Measurements from ENCODE around the gene CACNG6.
"Not testable (repeated sequence)": the region's sequence is repeated elsewhere in the genome, so short reads cannot be mapped to it uniquely, and the experiment has no call there.

CACNG6 gene, protein sequence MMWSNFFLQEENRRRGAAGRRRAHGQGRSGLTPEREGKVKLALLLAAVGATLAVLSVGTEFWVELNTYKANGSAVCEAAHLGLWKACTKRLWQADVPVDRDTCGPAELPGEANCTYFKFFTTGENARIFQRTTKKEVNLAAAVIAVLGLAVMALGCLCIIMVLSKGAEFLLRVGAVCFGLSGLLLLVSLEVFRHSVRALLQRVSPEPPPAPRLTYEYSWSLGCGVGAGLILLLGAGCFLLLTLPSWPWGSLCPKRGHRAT

DNA sequence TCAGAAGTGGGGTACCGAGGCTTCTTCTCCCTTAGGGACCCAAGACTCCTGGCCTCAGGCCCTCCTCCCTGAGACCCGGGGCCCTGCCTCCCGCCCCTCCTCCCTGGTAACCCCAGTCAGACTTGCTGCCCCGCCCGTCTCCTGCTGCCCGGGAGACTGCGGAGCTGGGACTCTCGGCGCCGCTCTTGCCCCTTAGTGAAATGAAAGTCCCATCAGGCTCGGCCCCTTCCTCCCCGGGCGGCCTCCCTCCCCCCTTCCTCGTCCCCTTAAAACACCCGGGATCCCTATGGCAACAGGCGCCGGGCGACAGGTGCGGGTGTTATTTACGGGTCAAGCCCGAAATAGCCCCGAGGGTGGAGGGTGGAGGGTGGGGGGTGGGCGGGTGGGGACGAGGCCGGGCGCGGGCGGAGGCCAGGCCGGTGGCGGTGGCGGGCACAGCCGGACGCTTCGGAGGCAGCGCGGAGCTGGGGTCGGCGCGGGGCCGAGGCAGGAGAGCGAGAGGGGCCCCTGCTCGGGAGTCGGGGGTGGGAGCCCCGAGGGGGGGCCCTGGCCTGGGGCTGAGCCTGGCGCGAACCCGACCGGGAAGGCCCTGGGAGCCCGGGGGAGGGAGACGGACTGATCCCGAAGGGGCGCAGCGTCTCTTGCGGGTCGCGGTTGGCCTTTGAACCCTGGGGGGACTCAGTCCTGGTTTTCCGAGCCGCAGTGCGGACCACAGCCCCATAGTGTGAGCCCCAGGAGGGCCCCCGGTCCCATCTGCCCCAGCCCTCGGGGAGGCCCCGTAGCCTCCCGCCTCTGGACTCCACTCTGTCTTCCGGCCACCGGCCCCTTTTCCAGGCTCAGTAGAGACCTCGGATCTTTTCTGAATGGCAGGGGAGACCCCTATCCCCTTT is at the start of gene CACNG6:
CACNG6 (plus strand) TSS at position 414 of the 890 bp plus-strand sequence. CDS start 1,241 bp downstream, outside the sequence.
- peak in 2 of 58 donors; percentile 24 to 58 for DNase-seq

DNA sequence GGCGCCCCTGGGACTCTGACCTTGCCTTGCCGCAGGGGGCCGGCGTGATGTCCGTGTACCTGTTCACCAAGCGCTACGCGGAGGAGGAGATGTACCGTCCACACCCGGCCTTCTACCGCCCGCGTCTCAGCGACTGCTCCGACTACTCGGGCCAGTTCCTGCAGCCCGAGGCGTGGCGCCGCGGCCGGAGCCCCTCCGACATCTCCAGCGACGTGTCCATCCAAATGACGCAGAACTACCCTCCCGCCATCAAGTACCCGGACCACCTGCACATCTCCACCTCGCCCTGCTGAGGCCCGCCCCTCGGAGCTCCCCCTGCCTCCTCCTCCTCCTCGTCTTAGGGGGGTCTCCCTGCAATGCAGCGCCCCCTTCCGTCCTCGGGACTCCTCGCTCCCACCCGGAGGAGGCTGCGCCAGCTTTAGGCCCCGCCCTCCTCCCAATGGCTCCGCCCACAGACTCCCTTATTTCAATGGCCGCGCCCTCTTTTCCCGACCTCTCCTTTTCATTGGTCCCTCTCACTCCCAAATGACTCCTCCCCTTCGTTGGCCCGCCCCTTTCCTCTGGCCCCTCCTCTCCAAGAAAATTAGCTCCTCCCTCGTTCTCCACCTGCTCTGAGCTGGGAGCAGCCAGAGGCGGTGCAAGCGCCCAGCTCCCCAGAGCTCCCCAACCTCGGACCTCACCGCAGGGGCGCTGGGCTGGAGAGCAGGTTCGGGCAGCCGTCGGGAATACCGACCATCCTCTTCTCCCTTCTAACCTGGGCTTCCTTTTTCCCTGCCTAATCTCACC is 49.2 kb upstream of the CACNG6 start:
- DNase-seq: peak in 3 of 58 donors; percentile 7 to 42 (median 10)

DNA sequence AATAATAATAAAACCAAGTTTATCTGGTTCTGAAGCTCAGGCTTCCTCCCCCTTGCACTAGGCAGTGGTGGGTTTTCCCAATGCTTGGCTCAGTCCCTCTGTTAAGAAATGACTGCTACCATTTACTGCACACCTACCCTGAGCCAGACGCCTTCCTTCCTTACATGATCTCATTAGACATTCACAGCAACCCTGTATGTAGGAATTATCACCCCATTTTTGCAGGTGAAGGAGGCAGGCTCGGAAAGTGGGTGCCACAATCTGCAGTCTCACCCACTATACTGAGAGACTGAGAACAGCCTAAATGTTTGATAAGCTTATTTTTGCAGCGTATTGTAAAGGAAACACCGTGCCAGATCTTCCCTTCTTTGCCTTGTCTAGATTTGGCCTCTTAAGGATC is 47.0 kb upstream of the CACNG6 start:
- DNase-seq: no peak

DNA sequence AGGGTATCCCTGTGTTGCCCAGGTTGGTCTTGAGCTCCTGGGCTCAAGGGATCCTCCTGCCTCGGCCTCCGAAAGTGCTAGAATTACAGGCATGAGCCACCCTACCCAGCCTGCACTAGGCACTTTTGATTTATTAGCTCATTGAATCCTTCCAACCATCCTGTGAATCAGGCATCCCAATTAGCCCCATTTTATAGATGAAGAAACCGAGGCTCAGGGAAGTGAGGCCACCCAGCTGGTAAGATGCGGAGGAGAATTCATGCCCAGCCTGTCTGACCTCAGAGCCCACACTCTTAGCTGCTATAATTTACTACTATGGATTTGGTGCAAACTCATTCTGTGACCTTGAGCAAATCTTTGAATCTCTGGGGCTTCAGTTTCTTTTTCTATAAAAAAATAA is 46.5 kb upstream of the CACNG6 start:
- no peak for DNase-seq

DNA sequence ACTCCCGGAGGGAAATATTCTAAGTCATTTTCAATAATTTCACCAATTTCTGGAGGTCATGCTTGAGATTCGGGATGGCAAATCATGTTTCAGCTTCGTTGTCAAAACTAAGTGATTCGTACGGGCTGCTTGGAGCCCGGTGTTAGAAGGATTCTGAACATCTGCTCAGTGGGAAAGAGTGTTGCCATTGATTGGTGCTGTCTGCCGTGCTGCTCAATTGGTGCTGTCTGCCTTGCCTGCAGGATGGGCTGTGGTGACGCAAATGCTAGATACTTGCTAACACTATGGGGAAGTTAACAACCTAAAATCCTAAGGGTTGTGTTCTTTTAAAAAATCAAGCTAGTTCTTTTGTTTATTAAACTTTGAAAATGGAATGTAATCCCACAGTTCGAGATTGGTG is 46.0 kb upstream of the CACNG6 start:
- peak in 11 of 58 donors; percentile 7 to 58 (median 28) for DNase-seq

DNA sequence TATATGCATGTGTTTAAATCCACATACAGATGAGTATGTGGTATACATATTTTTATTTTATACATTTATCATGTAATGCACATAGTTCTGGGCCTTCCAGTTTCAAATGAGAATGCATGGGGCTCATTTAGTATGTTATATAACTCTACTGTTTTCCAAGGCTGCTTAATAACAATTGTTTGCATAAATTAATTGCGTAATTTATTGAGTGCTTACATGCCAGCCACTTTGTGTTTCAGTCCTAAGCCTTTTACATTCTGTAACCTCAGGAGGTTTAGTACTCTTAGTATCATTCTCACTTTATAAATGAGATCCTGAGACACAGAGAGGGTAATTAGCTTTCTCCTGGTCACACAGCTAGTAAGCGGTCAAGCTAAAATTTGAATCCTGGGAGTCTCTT is 45.4 kb upstream of the CACNG6 start:
- DNase-seq: no peak

DNA sequence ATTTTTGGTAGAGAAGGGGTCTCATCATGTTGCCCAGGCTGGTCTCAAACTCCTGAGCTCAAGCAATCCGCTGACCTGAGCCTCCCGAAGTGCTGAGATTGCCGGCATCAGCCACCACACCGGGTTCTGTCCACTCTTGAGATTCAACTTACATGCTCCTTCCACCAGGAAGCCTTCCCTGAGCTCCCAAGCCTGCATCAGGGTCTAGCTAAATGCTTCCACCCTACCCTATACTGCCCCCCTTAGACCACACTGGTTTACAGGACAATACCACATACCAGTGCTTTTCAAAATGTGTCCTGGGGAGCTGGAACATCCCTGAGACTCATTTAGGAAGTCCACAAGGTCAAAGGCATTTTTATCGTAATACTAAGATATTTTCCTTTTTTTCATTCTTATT is 43.8 kb upstream of the CACNG6 start:
- DNase-seq: no peak

DNA sequence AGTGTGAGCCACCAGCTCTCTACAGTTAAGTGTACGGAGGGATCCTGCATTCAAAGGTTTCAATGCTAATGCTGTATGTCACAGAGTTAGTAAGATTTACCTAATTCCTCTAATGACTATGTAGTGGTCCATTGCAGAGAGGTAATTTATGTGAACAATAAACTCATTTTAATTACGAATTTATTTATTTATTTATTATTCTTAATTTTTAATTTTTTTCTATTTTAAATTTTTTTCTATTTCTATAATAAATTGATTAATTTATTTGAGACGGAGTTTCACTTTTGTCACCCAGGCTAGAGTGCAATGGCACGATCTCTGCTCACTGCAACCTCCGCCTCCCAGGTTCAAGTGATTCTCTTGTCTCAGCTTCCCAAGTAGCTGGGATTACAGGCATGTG is 42.8 kb upstream of the CACNG6 start:
- DNase-seq: not testable (repeated sequence)

DNA sequence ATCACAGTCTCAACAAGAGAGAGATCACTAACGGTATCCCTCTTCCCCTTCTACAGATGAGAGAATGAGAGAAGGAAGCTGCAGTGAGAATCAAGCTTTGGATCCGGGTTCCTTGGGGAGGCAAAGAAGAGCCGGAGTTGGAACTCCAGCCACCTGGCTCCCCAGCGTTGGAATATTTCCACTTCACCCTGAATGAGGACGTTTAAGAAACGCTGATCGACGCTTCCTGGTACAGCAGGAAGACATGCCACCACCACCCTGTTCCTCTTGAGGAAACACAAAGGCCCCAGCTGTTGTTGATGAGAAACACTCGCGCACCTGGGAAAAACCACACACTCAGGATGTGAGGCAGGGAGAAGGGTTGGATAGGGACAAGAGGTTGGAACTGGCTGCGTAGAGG is 40.0 kb upstream of the CACNG6 start:
- no peak for DNase-seq

DNA sequence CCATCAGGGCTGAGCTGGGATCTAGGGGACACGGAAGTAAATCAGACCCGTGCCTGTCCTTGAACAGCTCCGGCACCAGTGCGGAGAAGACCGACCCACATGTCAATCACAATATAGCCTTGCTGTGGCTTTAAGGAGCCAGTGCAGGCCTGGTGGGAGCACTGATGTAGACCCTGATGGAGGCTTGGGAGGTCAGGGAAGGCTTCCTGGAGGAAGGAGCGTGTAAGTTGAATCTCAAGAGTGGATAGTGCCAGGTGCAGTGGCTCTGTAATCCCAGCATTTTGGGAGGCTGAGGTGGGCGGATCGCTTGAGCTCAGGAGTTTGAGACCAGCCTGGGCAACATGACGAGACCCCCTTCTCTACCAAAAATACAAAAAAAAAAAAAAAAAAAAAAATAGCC is 39.5 kb upstream of the CACNG6 start:
- DNase-seq: no peak

DNA sequence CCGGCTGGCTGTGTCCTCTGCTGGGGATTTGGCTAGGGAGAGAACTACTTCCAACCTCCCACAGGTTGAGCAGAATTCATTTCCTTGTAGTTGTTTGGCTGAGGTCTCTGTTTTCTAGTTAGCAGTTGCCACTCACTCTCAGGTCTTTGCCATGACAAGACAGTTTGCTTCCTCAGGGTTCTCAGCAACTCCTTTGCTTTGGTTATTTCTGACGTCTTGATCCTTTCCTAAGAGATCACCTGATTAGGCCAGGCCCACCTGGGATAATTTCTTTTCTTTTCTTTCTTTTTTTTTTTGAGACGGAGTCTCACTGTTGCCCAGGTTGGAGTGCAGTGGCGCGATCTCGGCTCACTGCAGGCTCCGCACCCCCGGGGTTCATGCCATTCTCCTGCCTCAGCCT is 38.1 kb upstream of the CACNG6 start:
- no peak for DNase-seq

DNA sequence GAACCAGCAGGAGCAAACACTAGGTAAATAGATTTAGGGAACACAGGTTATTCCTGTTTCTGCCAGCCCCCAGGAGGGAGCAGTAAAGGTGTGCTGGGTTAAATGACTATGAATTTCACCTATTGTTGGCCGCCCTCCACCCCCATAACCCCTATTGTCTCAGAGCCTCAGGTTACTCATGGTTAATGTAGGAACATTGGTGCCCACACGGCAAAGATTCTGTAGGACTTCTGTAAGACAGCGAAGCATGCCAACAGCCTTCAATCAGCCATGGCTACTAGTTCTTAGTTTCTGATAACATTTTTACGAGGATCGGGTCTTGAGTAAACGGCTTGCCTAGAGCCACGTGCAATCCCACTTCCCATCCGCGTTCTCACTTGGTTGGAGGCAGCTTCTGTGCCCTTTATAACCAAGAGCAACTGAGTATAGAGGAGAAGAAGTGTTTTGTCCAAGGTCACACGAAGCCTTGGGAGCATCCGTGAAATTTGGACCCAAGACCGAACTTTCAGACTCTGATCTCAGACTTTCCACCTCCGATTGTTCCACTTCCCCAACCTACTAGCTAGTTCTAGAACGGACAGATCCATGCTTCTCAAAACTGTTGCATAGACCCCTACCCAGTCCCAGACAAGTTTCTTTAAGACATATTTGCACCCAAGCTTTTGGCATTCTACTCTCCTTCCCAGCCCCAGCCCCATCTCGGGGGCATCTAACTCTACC is 33.8 kb upstream of the CACNG6 start:
- no peak for DNase-seq

DNA sequence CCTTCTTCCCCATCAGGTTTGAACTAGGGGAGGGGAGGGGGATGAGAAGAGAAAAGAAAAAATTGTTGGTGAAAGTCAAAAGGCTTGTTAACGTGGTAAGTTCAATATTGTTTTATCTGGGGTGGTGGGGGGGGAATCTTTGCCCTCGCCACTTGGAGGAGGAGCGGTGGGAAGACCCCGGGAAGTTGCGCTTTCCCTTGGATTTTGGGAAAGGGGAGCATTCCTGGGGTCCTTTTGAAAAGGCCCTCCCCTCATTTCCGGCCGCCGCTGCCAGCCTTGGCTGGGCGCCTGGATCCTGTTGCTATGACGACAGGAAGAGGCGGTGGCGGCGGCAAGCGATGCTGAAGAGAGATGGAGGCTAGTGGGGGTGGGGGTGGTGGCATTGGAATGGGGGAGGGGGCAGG is 33.3 kb upstream of the CACNG6 start:
- DNase-seq: peak in 49 of 58 donors; percentile 3 to 78 (median 36)

DNA sequence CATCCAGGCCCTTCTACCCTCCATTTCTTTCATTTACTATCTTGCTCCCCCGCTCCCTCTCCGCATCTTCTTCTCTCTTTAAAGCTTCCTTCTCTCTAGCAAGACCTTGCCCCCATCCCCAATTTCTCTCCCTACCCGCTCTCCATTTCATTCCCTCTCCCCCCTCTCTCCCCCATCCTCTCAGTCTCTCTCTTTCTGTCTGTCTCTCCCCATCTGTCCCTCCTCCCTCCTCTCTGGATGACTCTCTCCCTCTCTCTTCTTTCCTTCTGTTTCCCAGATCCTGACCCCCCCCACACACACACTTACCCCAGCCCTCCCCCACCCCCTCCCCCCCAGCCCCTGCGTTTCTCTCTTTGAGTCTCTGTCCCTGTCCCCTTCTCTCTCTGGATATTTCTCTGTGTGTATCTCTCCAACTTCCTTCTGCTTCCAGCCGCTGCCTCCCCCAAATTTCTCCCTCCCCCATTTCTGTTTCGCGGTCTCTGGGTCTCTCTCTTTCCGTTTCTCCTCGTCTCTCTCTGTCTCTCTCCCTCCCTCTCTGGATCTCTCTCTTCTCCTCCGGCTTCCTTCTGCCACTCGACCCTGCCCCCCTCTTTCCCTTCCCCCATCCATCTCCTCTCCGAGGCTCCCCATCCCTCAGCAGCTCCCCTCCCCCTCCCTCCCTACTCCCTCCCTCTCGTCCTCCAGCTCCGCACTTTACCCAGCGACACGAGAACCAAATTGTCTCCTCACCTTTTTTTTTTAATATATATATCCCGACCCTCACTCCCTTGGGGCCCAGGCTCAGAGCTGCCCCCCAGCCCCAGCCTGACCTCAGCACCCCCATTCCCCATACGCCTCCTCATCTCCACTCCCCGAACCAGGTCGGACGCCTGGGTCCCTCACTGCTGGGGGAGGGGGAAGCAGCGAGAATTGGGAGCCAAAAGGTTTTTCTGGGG is 32.3 kb upstream of the CACNG6 start:
- peak in 22 of 58 donors; percentile 8 to 63 (median 28) for DNase-seq

DNA sequence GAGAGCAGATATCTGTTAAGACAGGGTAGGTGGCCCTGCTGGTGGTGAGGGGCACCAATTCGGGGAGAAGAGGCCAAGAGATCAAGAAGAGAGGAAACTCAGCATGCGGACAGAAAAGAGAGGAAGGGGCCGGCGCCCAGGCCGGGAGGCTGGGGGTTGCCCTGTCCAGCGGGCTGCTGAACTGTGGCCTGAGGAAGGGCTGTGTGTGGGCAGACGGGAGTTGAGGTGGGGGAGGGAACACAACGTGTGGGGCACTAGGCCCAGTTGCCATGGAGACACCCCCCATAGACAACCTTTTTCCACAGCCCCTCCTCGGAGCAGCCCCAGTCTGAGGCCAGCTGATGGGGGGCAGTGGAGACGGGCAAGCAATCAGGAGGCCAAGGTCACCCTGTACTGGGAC is 31.2 kb upstream of the CACNG6 start:
- no peak for DNase-seq

DNA sequence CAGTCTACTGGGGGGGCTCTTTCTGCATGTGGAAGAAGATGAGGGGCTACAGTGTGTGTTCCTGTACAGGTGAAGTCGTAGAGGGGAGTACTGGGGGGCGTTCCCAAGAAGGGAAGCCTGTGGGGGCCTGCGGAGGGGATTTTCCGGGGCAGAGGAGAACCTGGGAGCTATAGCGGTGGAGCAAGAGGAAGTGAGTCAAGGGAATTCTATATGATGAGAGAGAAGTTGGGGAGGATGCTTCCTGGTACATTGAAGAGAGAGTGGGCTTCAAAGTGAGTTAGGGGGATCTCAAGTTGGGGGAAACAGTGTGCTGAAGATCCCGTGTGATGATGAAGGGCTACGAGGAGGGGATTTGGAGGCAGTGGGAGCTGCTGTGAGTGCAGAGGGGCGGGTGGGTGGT is 30.6 kb upstream of the CACNG6 start:
- no peak for DNase-seq

DNA sequence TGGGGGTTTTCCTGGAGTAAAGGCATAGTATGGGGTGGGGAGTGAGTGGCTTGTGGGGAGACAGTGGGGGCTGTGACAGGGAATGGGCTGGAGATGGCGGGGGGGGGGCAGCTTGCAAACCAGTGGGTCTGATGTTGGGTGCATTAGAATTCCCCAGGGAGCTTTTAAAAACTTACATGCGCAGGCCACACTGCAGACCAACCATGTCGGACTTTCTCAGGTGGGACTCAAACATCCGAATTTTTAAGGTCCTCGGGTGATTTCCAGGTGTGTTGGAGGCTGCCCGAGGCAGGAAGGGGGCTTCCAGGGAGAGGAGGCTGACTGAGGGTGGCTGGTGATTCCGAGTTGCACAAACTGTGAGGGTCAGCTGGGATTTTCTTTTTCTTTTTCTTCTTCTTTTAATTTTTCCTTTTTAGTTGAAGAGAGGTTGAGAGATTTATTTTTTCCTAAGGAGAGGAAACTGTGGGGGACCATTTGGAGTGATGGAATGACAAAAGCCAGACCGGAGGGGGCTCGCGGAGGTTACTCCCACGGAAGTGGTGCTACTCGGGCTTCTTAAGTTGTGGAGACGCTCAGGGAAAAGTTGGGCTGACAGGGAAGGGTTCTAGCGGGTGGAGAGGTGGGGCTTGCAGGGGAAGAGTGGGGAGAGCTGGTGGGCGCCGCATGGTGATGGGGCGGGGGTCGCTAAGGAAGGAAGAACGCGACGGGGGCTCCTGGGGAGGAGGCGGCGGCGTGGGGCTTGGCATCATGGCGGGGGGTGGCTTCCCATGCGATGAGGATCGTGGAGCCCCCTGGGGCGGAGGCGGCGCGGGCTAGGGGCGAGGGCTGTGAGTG is 29.7 kb upstream of the CACNG6 start:
- DNase-seq: no peak

DNA sequence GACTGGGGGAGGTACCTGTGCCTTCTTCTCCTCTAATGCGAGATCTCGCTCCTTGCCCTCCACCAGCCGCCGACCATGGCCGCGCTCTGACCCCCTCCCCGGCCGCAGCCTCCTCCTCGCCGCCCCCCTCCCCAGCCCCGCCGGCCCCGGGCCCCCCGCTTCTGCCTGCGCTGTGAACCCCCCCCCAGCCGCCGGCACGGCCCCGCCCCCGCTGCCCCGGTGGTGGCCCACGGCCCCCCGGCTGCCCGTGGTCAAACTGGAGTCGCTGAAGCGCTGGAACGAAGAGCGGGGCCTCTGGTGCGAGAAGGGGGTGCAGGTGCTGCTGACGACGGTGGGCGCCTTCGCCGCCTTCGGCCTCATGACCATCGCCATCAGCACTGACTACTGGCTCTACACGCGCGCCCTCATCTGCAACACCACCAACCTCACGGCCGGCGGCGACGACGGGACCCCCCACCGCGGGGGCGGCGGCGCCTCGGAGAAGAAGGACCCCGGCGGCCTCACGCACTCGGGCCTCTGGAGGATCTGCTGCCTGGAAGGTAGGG is 28.5 kb upstream of the CACNG6 start, which contains the start of gene CACNG8:
CACNG8 (plus strand) TSS at position 51 of the 545 bp plus-strand sequence.
- no peak for DNase-seq

DNA sequence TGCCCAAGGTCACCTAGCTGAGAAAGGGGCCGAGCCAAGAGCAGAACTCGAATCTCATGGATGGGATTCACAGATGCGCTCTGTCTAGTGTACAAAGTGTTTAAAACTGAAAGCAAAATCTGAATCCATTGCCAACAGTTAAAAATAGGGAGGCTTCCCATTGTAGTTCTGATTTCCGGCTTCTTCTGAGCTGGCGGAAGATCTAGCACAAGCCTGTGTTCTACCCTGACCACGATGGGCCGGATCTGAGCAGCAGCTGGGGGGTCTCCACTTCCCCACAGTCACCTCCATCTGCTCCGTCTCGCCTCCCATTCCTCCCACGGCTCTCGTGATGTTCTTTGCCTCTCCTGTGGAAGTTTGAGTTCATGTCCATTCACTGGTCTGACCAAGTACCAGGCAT is 26.3 kb upstream of the CACNG6 start:
- DNase-seq: no peak

Data from anterior cingulate cortex (tissue), 58 donors.